Measurements from ENCODE around the gene PPCS.

PPCS gene

DNA sequence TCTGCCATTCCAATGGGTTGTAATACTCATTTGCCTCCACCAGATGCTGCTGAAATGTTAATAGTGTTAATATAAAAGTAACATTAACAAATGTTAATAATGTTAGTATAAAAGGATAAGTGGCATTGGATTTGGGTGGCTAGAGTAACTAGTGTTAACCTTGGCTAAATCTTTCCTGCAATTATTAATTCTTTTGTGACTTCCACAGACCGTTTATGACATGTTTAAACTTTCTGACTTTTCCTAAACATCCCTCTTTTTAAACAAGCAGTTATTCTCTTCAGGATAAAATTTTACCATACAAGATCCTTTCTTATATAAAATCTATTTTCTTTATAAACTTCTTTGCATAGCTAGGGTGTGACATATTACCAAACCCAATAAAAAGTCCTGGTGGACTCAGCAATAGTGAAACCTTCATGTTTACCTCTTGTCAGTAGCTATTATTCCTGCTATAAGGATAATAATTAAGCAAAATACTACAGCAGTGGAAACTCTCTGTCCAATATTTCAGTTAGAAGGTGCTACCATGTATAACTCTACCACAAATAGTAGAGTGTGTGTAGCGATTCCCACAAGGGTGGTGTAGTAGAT, 48.3 kb downstream of the PPCS start:
- no peak for DNase-seq
- in situ Hi-C loops (cut with HindIII; ENCODE audit: low pct_ligation_motif_present, low pct_unique_long_range_greater_than_20kb, low sequenced_read_pairs): no loop called here

DNA sequence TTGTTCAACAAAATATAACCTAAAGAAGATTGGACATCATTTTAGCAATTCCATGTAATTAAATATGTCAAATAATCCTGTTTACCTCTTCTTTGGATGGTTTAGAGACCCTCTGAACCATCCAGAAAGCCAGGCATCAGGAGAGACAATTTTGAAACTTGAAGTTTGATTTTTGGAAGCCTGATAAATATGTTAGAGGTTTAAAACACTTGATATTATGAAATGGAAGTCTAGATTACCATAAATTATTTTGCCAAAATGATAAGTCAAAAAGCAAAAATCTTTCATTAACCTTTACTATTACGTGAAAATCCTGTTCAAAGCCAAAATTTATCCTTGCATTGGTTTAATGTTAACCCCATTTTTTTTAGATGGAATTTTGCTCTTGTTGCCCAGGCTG, 50.2 kb downstream of the PPCS start:
- in situ Hi-C loops (cut with HindIII; ENCODE audit: low pct_ligation_motif_present, low pct_unique_long_range_greater_than_20kb, low sequenced_read_pairs): no loop called here
- DNase-seq: no peak

Data from ACHN (cell line).